NCI-H2171 treated with DMSO at 0.1 percent for 48 hours (cell line): ENCODE measurements around the gene CARD14.
"Not testable (repeated sequence)": the region's sequence is repeated elsewhere in the genome, so short reads cannot be mapped to it uniquely, and the experiment has no call there.

Experiments used
- DNase-seq: peaks from one replicate; lab custom pipeline; 2025; lab: John Stamatoyannopoulos, UW

CARD14 gene

GRCh38 chr17:80223838-80224497 is 54.1 kb downstream of the CARD14 start:
- no peak for DNase-seq

- DNase-seq = no peak
Measured at GRCh38 chr17:80224683-80225082, 54.9 kb downstream of the CARD14 start.

DNA sequence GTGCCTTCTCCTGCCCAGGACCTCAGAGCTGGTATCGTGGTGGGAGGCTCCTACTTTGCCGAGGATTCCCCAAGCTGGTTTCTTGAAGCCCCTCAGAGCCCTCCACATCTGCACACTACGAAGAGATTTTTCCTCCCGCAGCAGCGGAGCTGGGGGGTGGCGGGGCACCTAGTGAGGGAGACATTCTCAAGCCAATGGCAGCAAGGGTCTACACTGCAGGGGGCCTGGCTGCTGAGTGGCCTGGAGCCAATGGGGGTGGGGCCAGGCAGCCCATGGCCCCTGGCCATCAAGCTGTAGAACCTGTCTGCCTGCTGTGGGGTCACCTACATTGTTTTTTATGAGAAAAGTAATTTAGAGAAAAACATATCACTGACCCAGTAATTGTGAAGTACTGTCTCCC is 55.4 kb downstream of the CARD14 start:
- no peak for DNase-seq

DNA sequence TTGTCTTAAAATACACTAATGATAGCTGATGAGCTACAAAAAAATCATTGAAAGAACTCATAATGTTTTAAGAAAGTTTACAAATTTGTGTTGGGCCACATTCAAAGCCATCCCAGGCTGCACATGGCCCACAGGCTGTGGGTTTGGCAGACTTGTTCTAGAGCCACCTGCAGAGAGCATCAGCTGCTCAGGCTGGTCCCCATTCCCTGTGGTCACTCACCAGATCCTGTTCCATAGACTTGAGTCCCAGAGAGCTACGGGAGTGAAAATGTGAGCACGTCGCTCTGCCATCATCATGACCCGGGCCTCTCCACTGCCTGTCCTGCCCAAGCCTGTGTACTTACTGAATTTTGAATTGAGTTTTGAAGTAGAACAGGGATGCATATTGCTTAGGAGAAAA is 57.3 kb downstream of the CARD14 start:
- no peak for DNase-seq

DNA sequence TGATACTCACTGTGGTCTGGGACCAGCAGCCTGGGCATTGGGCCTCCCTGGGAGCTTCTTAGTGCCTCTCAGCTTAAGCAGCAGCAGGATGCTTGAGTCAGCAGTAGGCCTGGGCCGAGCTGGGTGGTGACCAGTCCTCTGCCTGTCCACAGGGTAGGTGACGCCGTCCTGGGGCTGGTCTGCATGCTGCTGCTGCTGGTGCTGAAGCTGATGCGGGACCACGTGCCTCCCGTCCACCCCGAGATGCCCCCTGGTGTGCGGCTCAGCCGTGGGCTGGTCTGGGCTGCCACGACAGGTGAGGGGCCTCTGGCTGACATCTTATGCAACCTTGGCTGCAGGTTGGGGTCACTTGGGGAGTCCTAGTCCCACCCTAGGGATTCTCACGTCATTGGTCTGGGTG is 57.8 kb downstream of the CARD14 start:
- DNase-seq = no peak

DNA sequence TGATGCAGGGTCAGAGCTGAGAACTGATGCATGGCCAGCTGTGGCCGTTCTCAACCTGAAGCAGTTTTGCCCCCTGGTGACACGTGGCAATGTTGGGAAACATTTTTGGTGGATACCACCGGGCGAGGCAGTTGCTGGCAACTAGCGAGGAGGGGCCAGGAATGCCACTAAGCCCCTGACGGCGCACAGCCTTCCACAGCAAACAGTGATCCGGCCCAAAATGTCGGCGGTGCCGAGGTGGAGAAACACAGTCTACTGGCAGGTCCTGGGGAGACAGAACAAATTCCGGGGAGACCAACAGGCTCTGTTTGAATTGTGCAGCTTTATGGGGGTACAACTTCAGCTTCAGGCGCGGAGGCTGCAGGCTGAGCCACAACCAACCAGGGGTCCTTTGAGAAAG is 58.6 kb downstream of the CARD14 start:
- DNase-seq = no peak

DNA sequence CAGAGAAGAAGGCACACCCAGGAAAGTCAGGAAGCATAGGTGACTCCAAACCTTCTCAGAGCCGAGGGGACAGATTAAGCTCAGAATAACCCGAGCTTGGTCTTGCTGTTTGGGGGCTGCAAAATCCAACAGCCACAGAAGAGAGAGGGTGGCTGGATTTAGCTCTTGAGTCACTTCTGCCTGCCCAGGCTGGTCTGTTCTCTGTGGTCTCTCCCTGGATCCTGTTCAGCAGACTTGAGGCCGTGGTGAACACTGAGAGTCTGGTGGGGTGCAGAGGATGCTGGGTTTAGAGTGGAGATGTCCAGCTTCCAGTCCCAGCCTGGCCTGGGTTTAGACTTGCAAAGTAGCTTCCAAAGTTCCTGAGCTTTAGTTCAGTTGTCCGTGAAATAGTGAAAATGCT is 59.2 kb downstream of the CARD14 start:
- no peak for DNase-seq

- DNase-seq = no peak
Measured at GRCh38 chr17:80232438-80232837, 62.6 kb downstream of the CARD14 start.

DNA sequence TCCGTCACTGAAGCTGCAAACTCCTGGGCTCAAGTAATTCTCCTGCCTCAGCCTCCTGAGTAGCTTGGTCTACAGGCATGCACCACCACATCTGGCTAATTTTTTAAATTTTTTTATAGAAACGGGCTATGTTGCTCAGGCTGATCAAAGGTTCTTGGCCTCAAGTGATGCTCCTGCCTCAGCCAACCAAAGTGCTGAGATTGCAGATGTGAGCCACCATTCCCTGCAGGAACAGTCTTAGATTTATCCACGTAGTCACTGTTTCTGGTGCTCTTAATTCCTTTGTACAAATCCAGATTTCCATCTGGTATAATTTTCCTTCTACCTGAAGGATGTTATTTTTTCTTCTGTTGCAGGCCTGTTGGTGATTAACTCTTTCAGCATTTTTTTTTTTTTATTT is 63.4 kb downstream of the CARD14 start:
- no peak for DNase-seq

DNA sequence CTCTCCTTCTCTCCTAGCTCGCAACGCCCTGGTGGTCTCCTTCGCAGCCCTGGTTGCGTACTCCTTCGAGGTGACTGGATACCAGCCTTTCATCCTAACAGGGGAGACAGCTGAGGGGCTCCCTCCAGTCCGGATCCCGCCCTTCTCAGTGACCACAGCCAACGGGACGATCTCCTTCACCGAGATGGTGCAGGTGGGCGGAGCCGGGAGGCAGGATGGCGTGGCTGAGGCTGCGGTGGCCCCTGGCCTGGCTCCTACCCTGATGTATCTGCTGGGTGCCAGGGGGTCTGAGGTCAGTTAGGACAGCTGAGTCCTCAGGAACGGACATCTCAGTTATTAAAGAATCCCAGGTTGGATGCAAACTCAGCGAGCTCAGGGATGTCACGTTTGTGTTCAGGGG is 67.1 kb downstream of the CARD14 start:
- DNase-seq = no peak

- no peak for DNase-seq
Measured at GRCh38 chr17:80237386-80237785, 67.6 kb downstream of the CARD14 start.

DNA sequence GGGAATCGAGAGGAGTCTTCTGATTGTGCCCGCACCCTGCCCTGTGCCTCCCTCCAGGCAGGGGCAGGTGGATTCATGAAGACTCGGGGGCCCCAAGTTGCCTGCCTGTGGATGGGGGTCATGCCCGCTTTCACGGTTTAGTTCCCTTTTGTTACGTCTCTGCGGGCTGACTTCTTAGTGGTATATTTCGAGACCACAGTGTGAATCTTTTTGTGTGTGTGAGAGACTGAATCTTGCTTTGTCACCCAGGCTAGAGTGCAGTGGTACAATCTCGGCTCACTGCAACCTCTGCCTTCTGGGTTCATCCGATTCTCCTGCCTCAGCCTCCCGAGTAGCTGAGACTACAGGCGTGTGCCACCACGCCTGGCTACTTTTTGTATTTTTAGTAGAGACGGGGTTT is 72.7 kb downstream of the CARD14 start:
- no peak for DNase-seq

DNA sequence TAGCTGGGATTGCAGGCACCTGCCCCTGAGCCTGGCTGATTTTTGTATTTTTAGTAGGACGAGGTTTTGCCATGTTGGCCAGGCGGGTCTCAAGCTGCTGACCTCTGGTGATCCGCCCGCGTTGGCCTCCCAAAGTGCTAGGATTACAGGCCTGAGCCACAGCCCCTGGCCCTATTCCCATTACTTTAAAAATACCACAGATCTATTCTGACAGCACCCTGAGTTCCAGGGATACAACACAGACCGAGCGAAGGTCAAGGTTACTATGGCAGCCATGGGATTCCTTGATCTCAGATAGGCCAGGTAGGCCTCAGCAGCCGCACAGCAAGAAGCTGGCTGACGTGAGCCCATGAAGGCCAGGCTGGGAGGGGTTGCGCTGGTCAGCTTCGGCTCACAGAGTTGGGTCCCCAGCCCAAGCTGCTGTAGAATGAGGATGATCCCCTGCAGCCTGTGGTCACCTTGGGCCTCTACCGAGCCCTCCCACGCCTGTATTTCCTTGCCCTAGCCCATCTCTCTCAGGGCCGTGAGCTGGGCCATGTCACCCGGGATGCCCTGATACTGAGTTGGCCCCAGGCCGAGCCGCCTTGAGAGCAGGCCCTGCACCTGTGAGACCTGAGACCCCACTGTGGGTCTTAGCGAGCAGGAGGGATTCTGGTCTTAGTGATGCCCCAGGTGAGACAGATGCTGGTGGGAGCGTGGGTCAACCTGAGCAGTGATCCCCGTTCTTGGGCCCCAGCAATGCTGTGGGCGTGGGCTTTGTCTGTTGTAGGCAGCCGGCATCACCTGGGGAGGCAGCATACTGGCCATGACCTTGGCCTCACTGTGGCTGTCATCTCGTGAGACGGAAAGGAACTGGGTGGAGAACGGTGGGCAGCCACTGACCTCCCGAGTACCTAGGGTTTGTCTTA is 74.0 kb downstream of the CARD14 start:
- no peak for DNase-seq

DNA sequence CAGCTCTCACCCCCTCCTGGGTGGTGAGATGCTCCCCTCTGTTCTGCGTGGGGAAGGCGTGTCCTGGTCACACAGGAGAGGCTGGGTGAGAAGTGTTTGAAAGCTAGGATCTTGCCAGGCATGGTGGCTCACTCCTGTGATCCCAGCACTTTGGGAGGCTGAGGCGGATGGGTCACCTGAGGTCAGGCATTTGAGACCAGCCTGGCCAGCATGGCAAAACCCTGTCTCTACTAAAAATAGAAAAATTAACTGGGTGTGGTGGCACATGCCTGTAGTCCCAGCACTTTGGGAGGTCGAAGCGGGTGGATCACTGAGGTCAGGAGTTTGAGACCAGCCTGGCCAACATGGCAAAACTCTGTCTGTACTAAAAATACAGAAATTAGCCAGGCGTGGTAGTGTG is 74.6 kb downstream of the CARD14 start:
- DNase-seq = not testable (repeated sequence)

- DNase-seq = no peak
Measured at GRCh38 chr17:80244871-80245509, 75.2 kb downstream of the CARD14 start.

DNA sequence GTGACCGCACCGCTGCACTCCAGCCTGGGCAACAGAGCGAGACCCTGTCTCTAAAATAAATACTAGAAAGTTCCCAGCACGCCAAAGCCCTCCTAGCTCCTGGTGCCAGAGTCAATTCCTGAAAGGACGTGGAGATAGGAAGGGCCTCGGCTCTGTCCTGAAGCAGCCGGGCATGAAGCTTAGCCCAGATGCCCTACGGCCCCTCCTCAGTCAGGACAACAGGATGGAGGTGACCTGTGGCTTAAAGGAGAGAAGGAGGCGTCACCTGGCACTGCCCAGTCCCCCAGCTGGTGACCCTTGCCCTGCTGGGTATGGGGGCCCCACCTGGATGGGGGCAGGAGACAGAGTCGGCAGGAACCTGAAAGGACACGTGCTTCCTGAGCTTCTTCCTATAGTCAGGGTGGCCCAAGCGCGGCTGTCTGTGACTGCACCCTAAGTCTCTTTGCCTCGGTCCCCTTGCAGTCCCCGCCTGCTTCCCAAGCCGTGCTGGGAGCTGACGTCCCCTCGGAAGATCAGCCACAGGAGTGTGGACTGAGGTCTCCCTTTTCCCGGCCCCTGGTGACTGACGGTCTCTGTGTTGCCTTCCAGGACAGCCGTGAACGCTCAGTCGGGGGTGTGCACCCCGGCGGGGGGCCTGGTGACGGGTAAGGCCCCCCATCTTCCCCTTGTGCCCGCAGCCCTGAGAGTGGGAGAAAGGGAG is 75.9 kb downstream of the CARD14 start:
- DNase-seq = no peak

DNA sequence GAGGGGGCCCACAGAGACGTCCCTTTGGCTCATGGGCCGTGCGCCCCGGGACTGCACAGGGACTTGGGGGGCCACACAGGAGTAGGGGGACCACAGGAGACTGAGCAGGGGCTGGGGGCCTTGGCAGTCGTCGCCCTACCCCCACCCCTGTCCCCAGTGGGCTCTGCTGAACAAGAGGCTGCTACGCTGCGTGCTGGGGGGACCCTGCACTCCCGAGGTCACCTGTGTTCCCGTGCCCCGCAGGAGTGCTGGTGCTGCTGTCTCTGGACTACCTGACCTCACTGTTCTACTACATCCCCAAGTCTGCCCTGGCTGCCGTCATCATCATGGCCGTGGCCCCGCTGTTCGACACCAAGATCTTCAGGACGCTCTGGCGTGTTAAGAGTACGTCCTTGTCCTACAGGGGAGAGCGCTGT is 76.4 kb downstream of the CARD14 start:
- no peak for DNase-seq

- DNase-seq = no peak
Measured at GRCh38 chr17:80246726-80247125, 76.9 kb downstream of the CARD14 start.

GRCh38 chr17:80247561-80247960 is 77.7 kb downstream of the CARD14 start:
- DNase-seq = no peak

DNA sequence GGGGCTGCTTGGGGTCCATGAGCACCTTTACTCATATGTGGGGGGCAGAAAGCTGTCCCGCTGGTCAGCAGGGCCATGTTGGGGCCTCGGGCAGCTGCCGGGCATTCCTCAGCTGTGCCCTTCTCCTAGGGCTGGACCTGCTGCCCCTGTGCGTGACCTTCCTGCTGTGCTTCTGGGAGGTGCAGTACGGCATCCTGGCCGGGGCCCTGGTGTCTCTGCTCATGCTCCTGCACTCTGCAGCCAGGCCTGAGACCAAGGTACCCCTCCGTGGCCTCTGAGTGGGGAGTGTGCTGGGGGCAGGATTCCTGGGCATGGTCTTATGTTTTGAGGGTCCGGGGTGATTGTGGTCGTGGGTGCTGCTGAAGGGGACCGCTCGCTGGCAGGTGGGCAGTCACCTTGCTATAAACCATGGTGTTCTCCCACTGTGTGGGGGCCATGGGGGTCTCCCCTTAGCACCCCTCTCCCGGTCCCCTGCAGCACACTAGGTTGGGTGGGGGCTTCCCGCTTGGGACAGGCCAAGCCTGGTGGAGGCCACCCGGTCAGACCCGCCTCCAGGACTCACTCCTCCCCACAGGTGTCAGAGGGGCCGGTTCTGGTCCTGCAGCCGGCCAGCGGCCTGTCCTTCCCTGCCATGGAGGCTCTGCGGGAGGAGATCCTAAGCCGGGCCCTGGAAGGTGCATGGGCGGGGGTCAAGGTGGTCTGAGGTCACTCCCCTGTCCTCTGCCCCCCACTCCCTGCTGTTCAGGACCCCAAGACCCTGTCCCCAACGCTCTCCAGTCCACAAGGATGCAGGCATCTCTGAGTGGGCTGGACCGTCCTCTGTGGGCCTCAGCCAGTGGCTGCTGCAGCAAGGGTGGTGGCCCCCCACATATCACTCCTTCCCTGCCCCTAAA is 78.4 kb downstream of the CARD14 start:
- DNase-seq = no peak
